GM12872 (cell line): ENCODE data around the gene TCERG1L.

Source experiments
- TF ChIP-seq, protein P1 (sequence below): IDR thresholded peaks from 3 replicates; pipeline ENCODE4 v1.5.1; 2011; ENCODE audit warnings: low read depth, mild to moderate bottlenecking, low read length, moderate library complexity; ENCODE audit not compliant: insufficient read depth

TCERG1L gene

DNA sequence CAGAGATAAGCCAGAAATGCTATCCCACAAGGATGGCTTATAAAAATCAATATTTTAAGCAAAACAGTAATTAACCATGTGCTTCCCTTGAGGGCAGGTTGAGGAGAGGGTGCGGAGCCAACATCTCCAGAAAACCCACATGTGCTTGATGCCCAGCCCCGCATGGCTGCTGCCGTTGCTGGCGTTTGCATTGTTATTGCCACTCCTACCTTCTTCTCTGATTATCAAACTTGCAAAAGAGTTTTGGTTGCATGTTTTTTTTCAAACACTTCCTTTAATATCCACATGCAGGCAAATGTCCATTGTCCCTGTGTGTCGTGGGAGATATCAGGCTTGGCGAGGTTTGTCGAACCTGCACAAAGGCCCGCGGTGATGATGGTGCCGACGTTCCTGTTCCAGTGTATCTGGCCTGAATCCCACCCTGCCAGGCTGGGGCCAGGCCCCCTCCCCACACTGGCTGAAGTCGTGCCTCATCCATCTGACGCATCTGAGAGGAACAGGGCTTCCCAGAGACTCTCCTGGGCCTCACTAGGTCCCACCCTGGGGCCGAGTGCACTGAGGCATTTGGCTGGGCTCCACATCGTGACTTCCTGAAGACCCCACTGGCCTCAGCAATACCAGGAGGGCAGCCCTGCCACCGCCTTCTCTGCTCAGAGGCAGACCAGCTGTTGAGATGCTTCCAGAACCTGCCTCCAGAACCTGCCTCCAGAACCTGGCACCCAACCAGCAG lies 40.9 kb downstream of the TCERG1L start:
- TF ChIP-seq, protein P1, sequence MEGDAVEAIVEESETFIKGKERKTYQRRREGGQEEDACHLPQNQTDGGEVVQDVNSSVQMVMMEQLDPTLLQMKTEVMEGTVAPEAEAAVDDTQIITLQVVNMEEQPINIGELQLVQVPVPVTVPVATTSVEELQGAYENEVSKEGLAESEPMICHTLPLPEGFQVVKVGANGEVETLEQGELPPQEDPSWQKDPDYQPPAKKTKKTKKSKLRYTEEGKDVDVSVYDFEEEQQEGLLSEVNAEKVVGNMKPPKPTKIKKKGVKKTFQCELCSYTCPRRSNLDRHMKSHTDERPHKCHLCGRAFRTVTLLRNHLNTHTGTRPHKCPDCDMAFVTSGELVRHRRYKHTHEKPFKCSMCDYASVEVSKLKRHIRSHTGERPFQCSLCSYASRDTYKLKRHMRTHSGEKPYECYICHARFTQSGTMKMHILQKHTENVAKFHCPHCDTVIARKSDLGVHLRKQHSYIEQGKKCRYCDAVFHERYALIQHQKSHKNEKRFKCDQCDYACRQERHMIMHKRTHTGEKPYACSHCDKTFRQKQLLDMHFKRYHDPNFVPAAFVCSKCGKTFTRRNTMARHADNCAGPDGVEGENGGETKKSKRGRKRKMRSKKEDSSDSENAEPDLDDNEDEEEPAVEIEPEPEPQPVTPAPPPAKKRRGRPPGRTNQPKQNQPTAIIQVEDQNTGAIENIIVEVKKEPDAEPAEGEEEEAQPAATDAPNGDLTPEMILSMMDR: no peak

DNA sequence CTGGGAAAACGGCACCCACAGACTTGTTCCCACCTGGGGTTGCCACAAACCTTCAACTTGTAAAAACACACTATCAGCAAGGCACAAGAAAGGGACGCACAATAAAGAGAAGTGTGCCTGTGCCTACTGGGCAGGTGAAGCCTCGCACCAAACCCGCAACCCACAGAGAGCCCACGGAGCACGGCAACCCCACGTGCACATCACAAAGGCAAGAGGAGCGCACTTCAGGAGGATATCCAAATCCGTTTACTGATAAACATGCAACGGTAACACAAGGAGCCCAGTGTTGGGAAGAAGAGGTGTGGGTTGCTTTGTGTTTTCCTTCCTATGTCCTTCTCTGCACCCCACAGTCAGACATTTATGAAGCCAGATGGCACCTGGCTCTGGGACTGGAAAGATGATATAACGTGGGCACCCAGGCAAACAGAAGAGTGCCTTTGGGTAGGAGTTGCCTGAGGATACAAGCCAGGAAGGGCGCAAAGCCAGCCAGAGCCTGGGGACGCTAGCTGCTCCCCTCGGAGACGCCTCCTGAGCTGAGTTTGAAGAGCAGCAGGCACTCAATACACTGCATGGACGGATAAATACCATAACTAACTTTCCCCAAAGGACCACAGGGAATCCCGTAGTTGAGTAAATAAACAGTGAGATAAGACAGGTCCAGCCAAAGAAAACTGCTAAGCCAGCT lies 41.6 kb downstream of the TCERG1L start:
- TF ChIP-seq, protein P1: no peak

DNA sequence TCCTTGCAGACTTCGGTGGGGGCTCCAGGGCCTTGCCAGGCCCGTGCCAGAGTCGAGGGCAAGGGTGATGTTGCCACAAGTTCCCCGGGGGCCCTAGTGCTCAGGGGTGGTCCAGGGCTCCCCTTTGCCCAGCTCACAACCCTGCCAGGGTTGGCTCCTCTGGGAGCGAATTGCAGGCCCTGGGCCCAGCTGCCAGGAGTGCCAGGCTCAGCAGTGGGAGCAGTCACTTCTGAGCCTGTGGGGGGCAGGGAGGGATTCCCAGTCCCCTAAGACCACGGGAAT lies 43.8 kb downstream of the TCERG1L start:
- TF ChIP-seq, protein P1: no peak

DNA sequence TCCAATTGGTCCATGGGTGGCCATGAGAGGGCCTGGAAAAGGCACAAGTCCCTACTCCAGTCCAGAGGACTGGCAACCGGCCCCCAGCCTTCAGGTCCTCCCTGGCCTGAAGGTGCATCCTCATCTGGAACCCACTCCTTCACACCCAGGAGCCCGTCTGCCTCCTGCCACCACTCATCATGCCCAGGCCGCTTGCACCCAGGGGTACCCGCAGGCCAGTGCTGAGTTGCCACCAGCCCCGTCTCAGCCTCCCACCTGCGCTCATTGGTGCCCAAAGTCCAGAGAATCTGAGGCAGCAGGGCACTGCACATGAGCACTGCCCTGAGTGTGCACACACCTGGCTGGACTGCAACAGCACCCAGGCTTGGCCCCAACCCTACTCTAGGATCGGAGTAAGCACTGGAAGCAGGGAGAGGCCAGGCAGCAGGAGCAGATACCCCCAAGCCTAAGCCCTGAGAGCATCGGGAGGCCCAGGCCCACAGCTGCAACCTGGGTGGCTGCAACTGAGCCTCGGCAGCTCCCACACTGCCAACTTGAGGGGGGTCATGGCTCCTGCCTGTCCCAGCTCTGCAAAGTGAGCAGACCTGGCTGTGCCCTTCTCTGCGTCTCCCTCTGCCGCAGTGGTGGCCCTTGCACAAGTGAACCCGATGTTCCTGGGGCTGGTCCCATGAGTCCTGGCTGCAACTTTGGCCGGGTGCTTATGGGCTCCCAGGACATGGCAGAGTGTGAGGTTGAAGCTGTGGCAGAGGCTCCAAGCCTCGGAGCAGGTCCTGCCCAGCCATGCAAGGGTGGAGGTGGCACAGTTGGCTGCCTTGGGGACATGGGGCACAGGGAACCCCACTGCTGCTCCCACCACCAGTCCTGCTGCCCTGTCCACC lies 44.3 kb downstream of the TCERG1L start:
- TF ChIP-seq, protein P1: no peak

DNA sequence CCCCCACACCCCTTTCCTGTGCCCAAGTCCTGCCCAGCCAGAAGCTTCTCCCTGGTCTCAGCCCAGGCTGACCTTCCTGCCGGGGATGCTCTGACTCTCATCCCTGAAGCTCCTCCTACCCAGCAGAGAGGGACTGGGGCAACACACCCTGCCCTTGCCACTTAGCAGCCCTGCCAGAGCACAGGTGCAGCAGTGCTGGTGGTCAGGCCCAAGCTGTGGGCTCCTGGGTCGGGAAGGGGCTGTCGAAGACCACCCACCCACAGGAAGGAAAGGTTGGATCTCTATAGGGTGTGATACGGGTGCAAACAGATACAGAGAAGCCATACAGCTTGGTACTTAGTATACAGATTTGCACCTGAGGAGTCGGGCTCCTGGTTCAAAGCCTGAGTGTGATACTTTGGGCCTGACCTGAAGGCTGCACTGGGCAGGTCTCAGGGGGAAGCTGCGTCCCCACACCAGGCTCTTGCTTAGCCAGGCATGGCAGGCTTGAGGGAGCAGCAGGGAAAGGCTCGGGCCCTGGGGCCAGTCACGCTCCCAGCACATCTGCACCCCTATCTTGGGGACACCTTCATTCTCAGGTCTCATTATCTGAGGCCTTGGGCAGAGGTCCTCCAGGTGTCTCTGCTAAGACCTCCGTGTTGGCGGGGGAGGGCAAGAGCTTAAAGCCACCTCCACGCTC lies 47.3 kb downstream of the TCERG1L start:
- TF ChIP-seq, protein P1: no peak

DNA sequence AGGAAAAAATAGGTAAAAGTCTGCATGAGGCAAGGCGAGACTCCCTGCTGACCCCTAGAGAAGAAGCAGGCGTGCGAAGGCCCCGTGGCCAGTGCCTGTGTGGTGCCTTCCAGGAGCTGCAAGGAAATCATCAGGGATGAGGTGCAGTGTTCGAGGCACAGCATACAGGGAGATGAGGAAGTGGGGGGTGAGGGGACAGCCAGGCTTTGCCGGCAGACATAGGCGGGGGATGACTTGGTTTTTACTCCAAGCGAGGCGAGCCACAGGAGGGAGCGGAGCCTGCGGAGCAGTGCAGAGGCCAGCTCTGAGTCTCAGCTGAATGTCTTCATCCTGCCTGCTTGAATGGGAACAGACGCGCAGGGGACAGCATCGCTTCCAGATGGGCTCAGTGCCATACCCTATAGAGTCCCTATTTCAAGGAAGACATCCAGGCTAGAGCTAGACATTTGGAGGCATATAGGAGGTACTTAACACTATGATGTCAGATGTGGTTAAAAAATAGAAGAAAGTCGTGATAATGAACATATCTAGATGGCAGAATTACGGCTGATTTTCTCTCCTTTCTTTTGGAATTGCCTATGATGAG lies 49.5 kb downstream of the TCERG1L start:
- TF ChIP-seq, protein P1: no peak
